Measurements from ENCODE around the gene ALK.

ALK gene

DNA sequence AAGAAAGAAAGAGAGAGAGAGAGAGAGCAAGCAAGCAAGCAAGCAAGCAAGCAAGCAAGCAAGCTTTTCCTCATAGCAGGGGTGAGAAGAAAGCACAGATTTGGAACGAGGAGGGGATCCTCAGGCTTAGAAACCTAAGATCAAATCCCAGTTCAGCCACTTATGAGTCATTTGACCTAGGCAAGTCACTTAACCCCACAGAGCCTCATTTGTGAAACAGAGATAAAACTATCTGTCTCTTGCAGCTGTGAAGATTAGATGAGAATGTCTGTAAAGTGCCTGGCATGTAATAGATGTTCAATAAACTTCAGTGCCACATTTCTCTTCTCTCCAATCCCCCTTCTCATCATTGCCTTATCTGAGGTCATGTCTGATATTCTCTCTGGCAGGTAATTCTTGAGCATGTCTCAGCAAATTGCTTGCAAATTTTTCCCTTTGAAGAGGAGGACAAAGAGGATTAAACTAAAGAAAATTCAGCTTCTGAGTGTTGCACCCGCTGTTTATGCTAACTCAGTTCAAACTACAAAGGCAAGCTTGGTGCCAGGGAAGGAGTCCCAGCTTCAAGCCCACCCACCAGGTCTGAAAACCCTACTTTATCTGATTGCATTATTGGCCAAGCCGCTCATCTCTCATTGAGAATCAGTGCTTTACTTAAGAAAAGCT lies 20.3 kb downstream of the ALK start:
- H3K9me3 ChIP-seq (ENCODE audit: control insufficient read depth, insufficient read depth, low read length) = no peaks in the 10 kb centered on the region
- H3K4me1 ChIP-seq (ENCODE audit: control insufficient read depth, insufficient read depth, low read length) = peaks cover 28% of the 10 kb centered on the region
- H3K9ac ChIP-seq (ENCODE audit: low read depth, low read length) = no peak overlapping the region
- no peaks in the 10 kb centered on the region for H3K36me3 ChIP-seq (ENCODE audit: control insufficient read depth, insufficient read depth, low read length)
- peaks cover 13% of the 10 kb centered on the region for H3K27me3 ChIP-seq (ENCODE audit: control insufficient read depth, insufficient read depth, low read length)
- H3K4me3 ChIP-seq (ENCODE audit: low read depth, low read length) = no peak overlapping the region

DNA sequence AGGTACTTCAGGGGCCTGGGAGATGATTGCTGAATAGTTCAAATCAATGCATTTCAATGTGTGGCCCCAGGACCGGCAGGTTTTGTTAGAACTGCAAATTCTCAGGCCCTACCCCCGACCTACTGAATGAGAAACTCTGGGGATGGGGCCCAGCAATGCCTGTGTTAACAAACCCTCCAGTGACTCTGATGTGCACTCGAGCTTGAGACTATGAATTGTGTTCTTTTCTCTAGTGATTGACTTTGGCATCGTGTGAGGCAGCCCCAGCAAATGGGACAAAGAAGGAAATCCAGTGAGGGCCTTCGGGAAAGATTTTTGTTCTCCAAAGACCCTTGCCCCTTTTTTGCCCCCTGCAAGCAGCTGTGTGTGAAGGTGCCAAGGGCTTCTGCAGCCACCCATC lies 22.4 kb downstream of the ALK start:
- Histone ChIP-seq H3K9me3 (ENCODE audit: control insufficient read depth, insufficient read depth, low read length) (no peaks in the 10 kb centered on the region), H3K9ac (ENCODE audit: low read depth, low read length) (no peak overlapping the region), H3K27me3 (ENCODE audit: control insufficient read depth, insufficient read depth, low read length) (peaks cover 13% of the 10 kb centered on the region), H3K4me3 (ENCODE audit: low read depth, low read length) (no peak overlapping the region), H3K36me3 (ENCODE audit: control insufficient read depth, insufficient read depth, low read length) (no peaks in the 10 kb centered on the region), H3K4me1 (ENCODE audit: control insufficient read depth, insufficient read depth, low read length) (peaks cover 38% of the 10 kb centered on the region)

DNA sequence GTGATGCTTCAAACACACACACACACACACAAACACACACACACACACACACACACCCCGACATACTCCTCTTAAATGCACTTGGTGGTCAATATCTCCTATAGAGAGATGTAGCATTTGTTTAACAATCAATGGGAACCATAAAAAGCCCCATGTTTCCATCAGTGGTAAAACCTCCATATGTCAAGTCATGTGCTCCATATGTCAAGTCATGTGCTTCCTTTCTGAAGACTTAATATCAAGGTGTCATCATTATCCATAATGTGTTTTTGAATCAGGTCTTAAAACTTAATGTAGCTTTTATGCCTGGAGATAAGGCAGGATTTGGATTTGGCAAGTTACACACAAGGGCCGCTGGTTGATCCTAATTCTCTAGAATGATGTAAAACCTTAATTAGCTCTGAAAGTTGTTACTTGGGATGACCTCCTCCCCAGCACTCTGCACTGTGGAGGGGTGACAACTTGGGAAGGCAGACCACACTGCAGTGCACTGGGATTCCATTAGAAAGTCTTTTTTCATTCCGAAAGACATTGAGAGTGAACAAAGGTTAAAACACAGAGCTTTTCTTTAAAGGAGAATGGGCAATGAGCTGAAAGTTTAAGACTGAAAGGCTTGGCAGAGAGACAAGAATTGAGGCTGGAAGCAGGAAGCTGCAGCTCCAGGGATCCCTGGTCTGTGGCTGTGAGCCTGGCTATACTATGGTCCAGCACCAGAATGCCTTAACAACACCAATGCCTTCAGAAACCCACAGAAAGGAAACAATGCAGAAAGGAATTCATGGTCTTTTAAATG lies 26.4 kb downstream of the ALK start:
- Histone ChIP-seq H3K4me3 (ENCODE audit: low read depth, low read length) (no peak overlapping the region), H3K4me1 (ENCODE audit: control insufficient read depth, insufficient read depth, low read length) (peaks cover 16% of the 10 kb centered on the region), H3K9ac (ENCODE audit: low read depth, low read length) (no peak overlapping the region), H3K9me3 (ENCODE audit: control insufficient read depth, insufficient read depth, low read length) (no peaks in the 10 kb centered on the region), H3K36me3 (ENCODE audit: control insufficient read depth, insufficient read depth, low read length) (no peaks in the 10 kb centered on the region), H3K27me3 (ENCODE audit: control insufficient read depth, insufficient read depth, low read length) (peaks cover 8% of the 10 kb centered on the region)

DNA sequence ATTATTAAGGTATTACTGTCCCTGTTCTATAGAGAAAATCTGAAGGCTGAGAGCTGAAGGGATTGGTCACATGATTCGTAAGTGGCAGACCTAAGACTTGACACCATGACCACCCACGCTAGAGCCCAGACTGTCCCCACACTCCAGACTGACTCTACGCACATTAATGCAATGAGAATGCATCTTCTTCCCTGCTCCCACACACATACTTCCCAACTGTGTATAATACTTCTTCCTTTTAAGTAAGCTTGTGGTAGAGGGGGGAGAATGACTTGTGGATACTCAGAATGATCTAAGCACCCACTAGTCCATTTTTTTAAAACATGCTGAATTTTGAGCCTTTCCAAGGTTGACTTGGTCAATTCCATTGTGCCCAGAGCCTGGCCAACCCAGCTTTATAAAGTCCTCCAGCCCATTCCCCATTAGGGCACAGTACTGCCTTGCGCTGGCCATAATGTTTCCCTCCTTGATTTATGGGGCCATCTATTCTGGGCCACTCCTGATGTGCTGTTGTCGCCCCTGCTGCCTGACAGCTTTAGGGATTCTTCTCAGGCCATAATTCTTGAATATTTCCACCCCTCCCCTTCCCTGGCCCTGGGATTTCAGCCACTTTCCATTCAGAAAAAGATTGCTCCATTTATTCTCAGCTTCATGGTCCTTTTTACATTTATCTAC lies 28.7 kb downstream of the ALK start:
- H3K9me3 ChIP-seq (ENCODE audit: control insufficient read depth, insufficient read depth, low read length) = no peaks in the 10 kb centered on the region
- H3K9ac ChIP-seq (ENCODE audit: low read depth, low read length) = no peak overlapping the region
- H3K36me3 ChIP-seq (ENCODE audit: control insufficient read depth, insufficient read depth, low read length) = no peaks in the 10 kb centered on the region
- peaks cover 6% of the 10 kb centered on the region for H3K27me3 ChIP-seq (ENCODE audit: control insufficient read depth, insufficient read depth, low read length)
- peaks cover 12% of the 10 kb centered on the region for H3K4me1 ChIP-seq (ENCODE audit: control insufficient read depth, insufficient read depth, low read length)
- H3K4me3 ChIP-seq (ENCODE audit: low read depth, low read length) = no peak overlapping the region

DNA sequence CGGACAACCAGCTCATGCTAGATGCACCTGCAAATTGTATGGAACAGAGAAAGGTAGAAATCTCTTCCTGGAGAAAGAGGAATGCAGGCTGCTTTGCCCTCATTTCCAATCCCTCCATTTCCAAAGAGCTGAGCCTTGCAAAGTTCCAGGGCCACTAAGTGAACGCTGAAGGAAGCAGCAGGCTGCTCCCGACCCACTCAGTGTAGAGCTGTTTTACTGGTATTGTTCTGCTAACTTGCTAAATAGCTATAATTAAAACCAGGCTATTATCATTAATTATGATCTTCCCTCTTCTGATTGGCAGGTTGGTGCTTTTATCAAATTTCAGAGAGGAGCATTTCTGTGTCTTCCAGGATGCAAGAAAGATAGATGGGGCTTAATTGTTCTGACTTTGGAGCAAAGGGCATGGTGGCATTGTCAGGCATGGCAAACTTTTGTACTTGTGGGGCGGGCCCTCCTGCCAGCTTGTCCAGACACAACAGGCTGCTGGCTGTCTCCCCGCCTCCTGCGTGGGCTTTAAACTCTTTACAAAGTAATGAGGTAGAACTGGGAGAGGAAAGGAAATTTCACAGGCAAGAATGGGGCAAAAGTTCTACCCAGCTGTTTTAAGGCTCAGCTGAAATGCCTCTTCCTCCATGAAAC lies 40.2 kb downstream of the ALK start:
- H3K27me3 ChIP-seq (ENCODE audit: control insufficient read depth, insufficient read depth, low read length) = no peaks in the 10 kb centered on the region

DNA sequence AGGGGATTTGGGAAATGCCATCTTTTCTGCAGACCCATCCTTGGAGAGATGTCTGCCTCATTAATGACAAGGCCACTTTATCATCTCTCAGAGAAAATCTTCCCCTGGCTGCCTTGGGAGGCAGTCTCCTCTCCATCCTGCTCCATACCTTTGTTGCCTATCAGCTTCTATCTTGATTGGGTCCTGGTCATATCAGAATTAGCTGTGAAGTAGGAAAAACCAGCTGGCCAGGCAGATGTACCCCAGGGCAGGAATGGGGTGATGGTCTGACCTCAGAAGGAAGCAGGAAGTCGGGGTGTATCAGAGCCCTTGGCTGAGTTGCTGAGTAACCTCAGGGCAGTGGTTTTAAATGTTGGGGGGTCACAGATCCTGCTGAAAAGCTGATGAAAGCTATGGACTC lies 41.3 kb downstream of the ALK start:
- Histone ChIP-seq H3K36me3 (ENCODE audit: control insufficient read depth, insufficient read depth, low read length) (no peaks in the 10 kb centered on the region), H3K27me3 (ENCODE audit: control insufficient read depth, insufficient read depth, low read length) (no peaks in the 10 kb centered on the region), H3K9me3 (ENCODE audit: control insufficient read depth, insufficient read depth, low read length) (no peaks in the 10 kb centered on the region), H3K9ac (ENCODE audit: low read depth, low read length) (no peak overlapping the region), H3K4me3 (ENCODE audit: low read depth, low read length) (no peak overlapping the region), H3K4me1 (ENCODE audit: control insufficient read depth, insufficient read depth, low read length) (no peaks in the 10 kb centered on the region)

More for the DNA sequence above, 40.2 kb downstream of the ALK start:
- no peaks in the 10 kb centered on the region for H3K9me3 ChIP-seq (ENCODE audit: control insufficient read depth, insufficient read depth, low read length)
- no peaks in the 10 kb centered on the region for H3K36me3 ChIP-seq (ENCODE audit: control insufficient read depth, insufficient read depth, low read length)
- H3K4me1 ChIP-seq (ENCODE audit: control insufficient read depth, insufficient read depth, low read length) = no peaks in the 10 kb centered on the region
- no peak overlapping the region for H3K9ac ChIP-seq (ENCODE audit: low read depth, low read length)
- no peak overlapping the region for H3K4me3 ChIP-seq (ENCODE audit: low read depth, low read length)

DNA sequence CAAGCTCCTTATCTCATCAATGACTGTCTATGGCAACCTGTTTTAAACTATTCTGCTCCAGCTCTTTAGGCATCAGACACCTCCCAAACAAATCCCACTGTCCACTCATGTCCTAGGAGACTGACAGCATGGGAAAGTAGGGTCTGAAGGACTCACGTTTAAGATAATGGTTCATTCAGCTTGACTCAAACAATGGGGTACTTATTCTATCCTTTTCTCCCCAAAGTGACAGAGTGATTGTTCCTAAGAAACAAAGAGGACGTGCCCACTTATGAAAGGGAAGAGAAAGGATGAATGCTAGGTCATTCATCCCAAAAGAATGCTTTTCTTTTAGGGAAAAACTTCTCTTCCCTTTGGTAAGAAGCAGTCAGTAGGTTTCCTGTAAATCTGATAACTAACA lies 41.9 kb downstream of the ALK start:
- Histone ChIP-seq H3K9ac (ENCODE audit: low read depth, low read length) (no peak overlapping the region), H3K4me1 (ENCODE audit: control insufficient read depth, insufficient read depth, low read length) (no peaks in the 10 kb centered on the region), H3K9me3 (ENCODE audit: control insufficient read depth, insufficient read depth, low read length) (no peaks in the 10 kb centered on the region), H3K36me3 (ENCODE audit: control insufficient read depth, insufficient read depth, low read length) (no peaks in the 10 kb centered on the region), H3K4me3 (ENCODE audit: low read depth, low read length) (no peak overlapping the region), H3K27me3 (ENCODE audit: control insufficient read depth, insufficient read depth, low read length) (no peaks in the 10 kb centered on the region)

DNA sequence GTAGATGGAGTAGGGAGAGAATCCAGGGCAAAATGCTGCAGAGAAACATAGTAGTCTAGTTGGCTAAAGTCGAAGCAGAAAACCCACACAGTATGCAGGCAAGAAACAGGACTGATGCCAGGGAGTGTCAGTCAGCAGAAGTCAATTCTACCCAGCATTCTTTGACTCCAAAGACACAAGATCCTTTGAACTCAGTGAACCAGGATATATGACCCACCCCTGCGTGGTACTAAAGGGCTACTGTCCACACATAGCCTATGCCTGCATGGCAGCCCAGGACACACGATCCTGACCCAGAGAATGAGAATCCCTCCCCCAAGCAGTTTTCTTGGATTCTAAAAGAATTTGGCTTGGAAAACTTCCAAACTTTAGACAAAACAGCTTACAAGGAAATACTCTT lies 42.5 kb downstream of the ALK start:
- no peak overlapping the region for H3K4me3 ChIP-seq (ENCODE audit: low read depth, low read length)
- H3K4me1 ChIP-seq (ENCODE audit: control insufficient read depth, insufficient read depth, low read length) = no peaks in the 10 kb centered on the region
- no peaks in the 10 kb centered on the region for H3K27me3 ChIP-seq (ENCODE audit: control insufficient read depth, insufficient read depth, low read length)

DNA sequence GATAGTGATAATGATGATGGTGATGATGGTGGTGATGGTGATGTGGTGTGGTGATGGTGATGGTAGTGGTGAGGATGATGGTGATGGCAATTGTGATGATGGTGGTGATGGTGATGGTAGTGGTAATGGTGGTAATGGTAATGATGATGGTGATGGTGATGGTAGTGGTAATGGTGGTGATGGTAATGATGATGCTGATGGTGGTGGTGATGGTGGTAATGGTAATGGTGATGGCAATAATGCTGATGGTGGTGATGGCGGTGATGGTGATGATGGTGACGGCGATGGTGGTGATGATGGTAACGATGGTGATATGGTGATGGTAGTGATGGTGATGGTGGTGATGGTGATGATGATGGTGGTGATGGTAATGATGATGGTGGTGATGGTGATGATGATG lies 45.0 kb downstream of the ALK start:
- H3K9ac ChIP-seq (ENCODE audit: low read depth, low read length) = no peak overlapping the region
- no peaks in the 10 kb centered on the region for H3K9me3 ChIP-seq (ENCODE audit: control insufficient read depth, insufficient read depth, low read length)
- no peaks in the 10 kb centered on the region for H3K4me1 ChIP-seq (ENCODE audit: control insufficient read depth, insufficient read depth, low read length)
- H3K27me3 ChIP-seq (ENCODE audit: control insufficient read depth, insufficient read depth, low read length) = no peaks in the 10 kb centered on the region
- no peaks in the 10 kb centered on the region for H3K36me3 ChIP-seq (ENCODE audit: control insufficient read depth, insufficient read depth, low read length)
- no peak overlapping the region for H3K4me3 ChIP-seq (ENCODE audit: low read depth, low read length)

More for the DNA sequence above, 42.5 kb downstream of the ALK start:
- H3K36me3 ChIP-seq (ENCODE audit: control insufficient read depth, insufficient read depth, low read length) = no peaks in the 10 kb centered on the region
- H3K9me3 ChIP-seq (ENCODE audit: control insufficient read depth, insufficient read depth, low read length) = no peaks in the 10 kb centered on the region
- no peak overlapping the region for H3K9ac ChIP-seq (ENCODE audit: low read depth, low read length)

DNA sequence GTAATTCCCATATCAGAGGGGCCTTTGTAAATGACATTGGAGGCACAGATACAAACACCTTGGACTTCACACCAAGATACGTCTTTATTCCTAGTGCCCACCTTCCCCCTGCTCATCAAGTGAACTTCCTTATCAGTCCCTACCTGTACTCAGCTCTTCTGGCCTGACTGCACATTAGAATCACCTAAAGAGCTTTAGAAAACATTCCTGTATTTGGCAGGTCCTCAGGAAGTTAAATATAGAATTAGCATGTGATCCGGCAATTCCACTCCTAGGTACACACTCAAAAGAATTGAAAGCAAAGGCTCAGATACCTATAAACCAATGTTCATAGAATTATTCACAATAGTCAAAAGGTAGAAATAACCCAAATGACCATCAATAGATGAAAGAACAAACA lies 46.6 kb downstream of the ALK start:
- Histone ChIP-seq H3K9ac (ENCODE audit: low read depth, low read length) (no peak overlapping the region), H3K27me3 (ENCODE audit: control insufficient read depth, insufficient read depth, low read length) (no peaks in the 10 kb centered on the region), H3K4me1 (ENCODE audit: control insufficient read depth, insufficient read depth, low read length) (no peaks in the 10 kb centered on the region), H3K9me3 (ENCODE audit: control insufficient read depth, insufficient read depth, low read length) (no peaks in the 10 kb centered on the region), H3K36me3 (ENCODE audit: control insufficient read depth, insufficient read depth, low read length) (no peaks in the 10 kb centered on the region), H3K4me3 (ENCODE audit: low read depth, low read length) (no peak overlapping the region)

DNA sequence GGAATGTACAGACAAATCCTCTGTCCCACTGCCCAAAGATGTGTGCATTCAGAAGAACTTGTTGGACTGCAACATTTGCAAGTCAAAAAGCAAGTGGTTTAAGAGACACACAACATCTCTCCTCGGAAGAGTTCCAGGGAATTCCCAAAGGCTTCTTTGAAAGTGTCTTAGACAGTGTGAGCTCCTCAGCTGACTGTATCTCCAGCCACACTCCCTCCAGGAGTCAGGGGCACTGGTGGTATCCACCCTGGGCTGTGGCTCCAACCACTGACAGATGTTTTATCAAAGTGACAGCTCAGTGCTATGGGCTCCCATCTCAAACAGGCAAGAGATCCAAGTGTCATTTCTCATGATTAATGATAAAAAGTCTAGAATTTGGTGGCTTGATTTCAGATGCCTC lies 48.5 kb downstream of the ALK start:
- H3K27me3 ChIP-seq (ENCODE audit: control insufficient read depth, insufficient read depth, low read length) = no peaks in the 10 kb centered on the region
- no peaks in the 10 kb centered on the region for H3K4me1 ChIP-seq (ENCODE audit: control insufficient read depth, insufficient read depth, low read length)
- no peak overlapping the region for H3K4me3 ChIP-seq (ENCODE audit: low read depth, low read length)
- H3K9me3 ChIP-seq (ENCODE audit: control insufficient read depth, insufficient read depth, low read length) = no peaks in the 10 kb centered on the region
- no peak overlapping the region for H3K9ac ChIP-seq (ENCODE audit: low read depth, low read length)
- H3K36me3 ChIP-seq (ENCODE audit: control insufficient read depth, insufficient read depth, low read length) = no peaks in the 10 kb centered on the region

All from iPS-15b (cell line).